ENCODE data around the gene PAX8. TPM values are rescaled to one million over a fixed set of nuclear protein-coding genes. Genes with fewer than 3 reads are reported as not detected.

Gene PAX8
- total and polyA plus RNA-seq, 5 donors from 2014 or later, result 0.24 to 1.8 (median 0.48) TPM; not detected in 1

- ATAC-seq (ENCODE audit: low read depth in 2 of 2) (no peak), DNase-seq (no peak)
- Mint-ChIP-seq H3K27me3 (no peaks in the 10 kb centered on the region), H3K36me3 (peaks cover 16% of the 10 kb centered on the region), H3K4me3 (no peak overlapping the region), H3K9me3 (no peaks in the 10 kb centered on the region), H3K27ac (no peak overlapping the region), H3K4me1 (peaks cover 9 to 24% (median 17%) of the 10 kb centered on the region in 4 donors)
- Histone ChIP-seq H3K4me1 (ENCODE audit: control insufficient read depth, insufficient read depth, low read length, poor library complexity, severe bottlenecking) (peaks cover 9% of the 10 kb centered on the region), H3K27ac (ENCODE audit: insufficient read depth, low read length, poor library complexity, severe bottlenecking) (no peak overlapping the region), H3K4me3 (ENCODE audit: low read depth, low read length) (no peak overlapping the region), H3K9me3 (ENCODE audit: control insufficient read depth in 2 of 2, low read length in 2 of 2) (no peaks in the 10 kb centered on the region), H3K36me3 (ENCODE audit: control insufficient read depth, insufficient read depth, low read length) (peaks cover 52% of the 10 kb centered on the region), H3K27me3 (ENCODE audit: control insufficient read depth, insufficient read depth, low read length) (no peaks in the 10 kb centered on the region)
Observed at GRCh38 chr2:113201496-113202304, 77.0 kb downstream of the PAX8 start.

- H3K4me1 Mint-ChIP-seq, result peaks cover 9 to 29% (median 19%) of the 10 kb centered on the region in 4 donors
- no peaks in the 10 kb centered on the region for H3K27me3 ChIP-seq (ENCODE audit: control insufficient read depth, insufficient read depth, low read length)
- H3K4me3 Mint-ChIP-seq, result no peak overlapping the region
- H3K4me1 ChIP-seq (ENCODE audit: control insufficient read depth, insufficient read depth, low read length, poor library complexity, severe bottlenecking), result peaks cover 9% of the 10 kb centered on the region
- H3K27me3 Mint-ChIP-seq, result no peaks in the 10 kb centered on the region
- ATAC-seq (ENCODE audit: low read depth in 2 of 2), result no peak
- H3K36me3 Mint-ChIP-seq, result peaks cover 24% of the 10 kb centered on the region
- no peak overlapping the region for H3K27ac ChIP-seq (ENCODE audit: insufficient read depth, low read length, poor library complexity, severe bottlenecking)
- H3K36me3 ChIP-seq (ENCODE audit: control insufficient read depth, insufficient read depth, low read length), result peaks cover 60% of the 10 kb centered on the region
- H3K9me3 ChIP-seq (ENCODE audit: control insufficient read depth in 2 of 2, low read length in 2 of 2), result no peaks in the 10 kb centered on the region
- no peak overlapping the region for H3K4me3 ChIP-seq (ENCODE audit: low read depth, low read length)
- no peak for DNase-seq
- H3K9me3 Mint-ChIP-seq, result no peaks in the 10 kb centered on the region
- peak overlapping the region in 2 of 3 donors; percentile 46 to 49 for H3K27ac Mint-ChIP-seq
Observed at GRCh38 chr2:113200736-113201490, 77.8 kb downstream of the PAX8 start.

DNA sequence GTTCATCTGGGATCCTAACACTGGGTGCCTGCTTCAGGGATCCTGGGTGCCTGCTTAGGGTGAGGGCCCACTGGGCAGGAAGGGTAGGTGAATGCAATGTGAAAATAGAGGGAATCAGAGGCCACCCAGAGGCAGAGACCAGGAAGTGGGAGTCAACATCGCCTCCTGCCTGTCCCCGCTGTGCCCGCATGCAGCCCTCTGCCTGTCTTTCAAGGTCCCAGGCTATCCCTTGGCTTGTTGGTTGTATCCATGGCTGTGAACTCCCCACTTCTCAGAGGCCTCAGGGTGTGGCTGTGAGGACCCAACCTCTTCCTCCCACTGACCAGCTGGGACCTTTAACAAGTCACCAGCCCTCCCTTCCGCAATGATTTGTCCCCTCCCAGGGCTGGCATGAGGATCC, 78.5 kb downstream of the PAX8 start:
- peaks cover 9% of the 10 kb centered on the region for H3K4me1 ChIP-seq (ENCODE audit: control insufficient read depth, insufficient read depth, low read length, poor library complexity, severe bottlenecking)
- H3K9me3 Mint-ChIP-seq, result no peaks in the 10 kb centered on the region
- no peak overlapping the region for H3K27ac ChIP-seq (ENCODE audit: insufficient read depth, low read length, poor library complexity, severe bottlenecking)
- no peak for ATAC-seq (ENCODE audit: low read depth in 2 of 2)
- peaks cover 30% of the 10 kb centered on the region for H3K36me3 Mint-ChIP-seq
- H3K27ac Mint-ChIP-seq, result peak overlapping the region in 2 of 3 donors; percentile 59 to 60
- peaks cover 66% of the 10 kb centered on the region for H3K36me3 ChIP-seq (ENCODE audit: control insufficient read depth, insufficient read depth, low read length)
- no peak overlapping the region for H3K4me3 Mint-ChIP-seq
- H3K4me1 Mint-ChIP-seq, result peaks cover 9 to 28% (median 17%) of the 10 kb centered on the region in 4 donors
- DNase-seq, result no peak
- H3K4me3 ChIP-seq (ENCODE audit: low read depth, low read length), result no peak overlapping the region
- H3K27me3 Mint-ChIP-seq, result no peaks in the 10 kb centered on the region
- H3K9me3 ChIP-seq (ENCODE audit: control insufficient read depth in 2 of 2, low read length in 2 of 2), result no peaks in the 10 kb centered on the region
- no peaks in the 10 kb centered on the region for H3K27me3 ChIP-seq (ENCODE audit: control insufficient read depth, insufficient read depth, low read length)

DNA sequence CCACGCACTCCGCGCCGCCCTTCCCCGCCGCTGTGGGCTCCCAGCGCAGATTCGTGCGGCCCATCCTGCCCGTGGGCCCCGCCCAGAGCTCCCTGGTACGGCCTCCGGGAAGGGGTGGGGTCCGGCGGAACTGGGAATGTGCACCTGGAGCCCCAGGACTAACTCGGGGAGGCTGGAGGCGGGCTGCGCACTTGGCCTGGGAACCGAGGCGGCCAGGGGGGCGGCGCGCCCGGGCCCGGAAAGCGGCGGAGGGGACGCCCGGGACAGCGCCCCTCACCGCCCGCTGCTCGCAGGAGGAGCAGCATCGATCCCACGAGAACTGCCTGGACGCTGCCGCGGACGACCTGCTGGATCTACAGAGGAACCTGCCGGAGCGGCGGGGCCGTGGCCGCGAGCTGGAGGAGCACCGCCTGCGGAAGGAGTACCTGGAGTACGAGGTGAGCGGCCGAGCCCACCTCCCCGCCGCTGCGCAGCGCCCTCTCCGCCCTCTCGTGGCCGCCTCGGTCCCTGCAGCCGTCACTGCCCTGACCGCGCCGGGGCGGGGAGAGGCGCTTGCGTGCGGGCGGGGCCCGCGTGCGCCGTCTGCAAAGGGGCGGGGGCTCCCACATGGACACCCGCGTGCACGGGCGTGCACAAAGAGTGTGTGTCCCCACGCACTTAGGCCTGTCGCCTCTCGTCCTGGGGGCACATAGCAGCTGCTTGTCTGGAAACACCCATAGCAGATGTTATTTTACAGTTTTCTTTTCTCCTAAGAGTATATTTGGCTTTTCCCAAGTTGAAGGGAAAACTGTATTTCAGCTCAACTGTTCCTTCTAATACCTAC, 79.7 kb downstream of the PAX8 start:
- peaks cover 38% of the 10 kb centered on the region for H3K36me3 Mint-ChIP-seq
- H3K27me3 Mint-ChIP-seq, result no peaks in the 10 kb centered on the region

DNA sequence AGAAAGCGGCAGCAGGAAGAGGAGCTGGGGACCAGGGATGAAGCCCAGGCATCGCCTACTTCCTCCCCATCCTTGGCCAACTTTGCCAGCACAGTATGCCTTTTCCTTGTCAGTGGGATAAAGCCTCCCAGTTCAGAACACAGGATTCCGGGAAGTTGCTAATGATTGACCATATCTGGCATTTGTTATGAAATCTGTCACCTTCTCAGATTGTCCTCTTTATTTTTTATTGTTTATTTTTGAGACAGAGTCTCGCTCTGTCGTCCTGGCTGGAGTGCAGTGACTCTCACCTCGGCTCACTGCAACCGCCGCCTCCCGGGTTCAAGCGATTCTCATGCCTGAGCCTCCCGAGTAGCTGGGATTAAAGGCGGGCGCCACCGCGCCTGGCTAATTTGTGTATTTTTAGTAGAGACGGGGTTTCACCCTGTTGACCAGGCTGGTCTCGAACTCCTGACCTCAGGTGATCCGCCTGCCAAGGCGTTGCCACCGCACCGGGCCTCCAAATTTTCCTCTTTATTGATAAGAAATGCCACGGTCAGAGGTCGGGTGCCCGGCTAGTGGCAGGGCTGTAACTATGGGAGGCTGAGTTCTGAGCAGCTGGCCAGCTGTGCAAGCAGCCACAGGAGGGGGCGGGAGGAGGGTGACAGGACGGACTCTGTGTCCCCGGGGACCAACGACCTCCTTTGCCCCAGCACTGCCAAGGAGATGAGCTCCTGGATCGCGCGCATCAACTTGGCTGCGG, 80.5 kb downstream of the PAX8 start:
- H3K27ac ChIP-seq (ENCODE audit: insufficient read depth, low read length, poor library complexity, severe bottlenecking), result no peak overlapping the region
- no peak overlapping the region for H3K4me3 ChIP-seq (ENCODE audit: low read depth, low read length)
- H3K9me3 ChIP-seq (ENCODE audit: control insufficient read depth in 2 of 2, low read length in 2 of 2), result no peaks in the 10 kb centered on the region
- peaks cover 44% of the 10 kb centered on the region for H3K36me3 Mint-ChIP-seq
- no peak overlapping the region for H3K4me3 Mint-ChIP-seq
- H3K9me3 Mint-ChIP-seq, result no peaks in the 10 kb centered on the region
- no peaks in the 10 kb centered on the region for H3K27me3 ChIP-seq (ENCODE audit: control insufficient read depth, insufficient read depth, low read length)
- H3K27me3 Mint-ChIP-seq, result no peaks in the 10 kb centered on the region
- no peak for DNase-seq
- H3K27ac Mint-ChIP-seq, result peak overlapping the region; percentile 48 to 71 (median 61)
- peaks cover 84% of the 10 kb centered on the region for H3K36me3 ChIP-seq (ENCODE audit: control insufficient read depth, insufficient read depth, low read length)
- no peaks in the 10 kb centered on the region for H3K4me1 ChIP-seq (ENCODE audit: control insufficient read depth, insufficient read depth, low read length, poor library complexity, severe bottlenecking)
- ATAC-seq (ENCODE audit: low read depth in 2 of 2), result no peak
- peaks cover 5 to 20% (median 11%) of the 10 kb centered on the region in 4 donors for H3K4me1 Mint-ChIP-seq

More for the DNA sequence above, 79.7 kb downstream of the PAX8 start:
- H3K4me3 ChIP-seq (ENCODE audit: low read depth, low read length), result no peak overlapping the region
- Mint-ChIP-seq H3K4me3 (no peak overlapping the region), H3K27ac (no peak overlapping the region), H3K4me1 (peaks cover 8 to 21% (median 14%) of the 10 kb centered on the region in 4 donors), H3K9me3 (no peaks in the 10 kb centered on the region)
- H3K27ac ChIP-seq (ENCODE audit: insufficient read depth, low read length, poor library complexity, severe bottlenecking), result no peak overlapping the region
- peaks cover 1% of the 10 kb centered on the region for H3K4me1 ChIP-seq (ENCODE audit: control insufficient read depth, insufficient read depth, low read length, poor library complexity, severe bottlenecking)
- no peaks in the 10 kb centered on the region for H3K27me3 ChIP-seq (ENCODE audit: control insufficient read depth, insufficient read depth, low read length)
- peaks cover 76% of the 10 kb centered on the region for H3K36me3 ChIP-seq (ENCODE audit: control insufficient read depth, insufficient read depth, low read length)
- no peaks in the 10 kb centered on the region for H3K9me3 ChIP-seq (ENCODE audit: control insufficient read depth in 2 of 2, low read length in 2 of 2)
- peak; percentile 74 to 78 for ATAC-seq (ENCODE audit: low read depth in 2 of 2)
- DNase-seq, result peak; percentile 49 to 66 (median 66)

DNA sequence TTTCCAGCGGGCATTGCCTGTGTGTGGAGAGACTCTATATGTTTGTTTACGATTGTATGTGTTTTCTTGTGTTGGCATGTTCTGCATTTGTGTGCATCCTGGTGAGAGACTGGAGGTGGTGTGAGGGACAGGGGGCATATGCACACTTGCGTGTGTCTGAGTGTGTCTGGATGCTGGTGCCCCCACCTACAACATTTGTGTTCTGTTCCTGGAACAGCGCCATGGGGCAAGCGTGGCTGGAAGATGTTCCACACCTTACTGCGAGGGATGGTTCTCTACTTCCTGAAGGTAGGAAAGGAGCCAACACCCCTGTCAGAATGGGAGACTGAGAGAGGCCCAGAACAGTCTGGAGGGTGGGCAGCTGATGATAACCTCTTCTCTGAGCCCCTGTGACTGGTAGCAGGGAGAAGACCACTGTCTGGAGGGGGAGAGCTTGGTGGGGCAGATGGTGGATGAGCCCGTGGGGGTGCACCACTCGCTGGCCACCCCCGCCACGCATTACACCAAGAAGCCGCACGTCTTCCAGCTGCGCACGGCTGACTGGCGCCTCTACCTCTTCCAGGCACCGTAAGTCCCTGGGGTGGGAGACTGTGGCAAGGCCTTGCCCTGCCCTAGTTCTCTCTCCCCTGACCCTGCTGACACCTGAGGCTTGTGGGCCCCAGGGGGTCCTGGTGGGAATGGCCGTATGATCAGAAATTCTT, 81.2 kb downstream of the PAX8 start:
- Mint-ChIP-seq H3K4me1 (peaks cover 5 to 22% (median 8%) of the 10 kb centered on the region in 4 donors), H3K9me3 (no peaks in the 10 kb centered on the region), H3K27me3 (no peaks in the 10 kb centered on the region), H3K36me3 (peaks cover 44% of the 10 kb centered on the region), H3K4me3 (no peak overlapping the region), H3K27ac (peak overlapping the region in 2 of 3 donors; percentile 61 to 71)
- H3K36me3 ChIP-seq (ENCODE audit: control insufficient read depth, insufficient read depth, low read length), result peaks cover 84% of the 10 kb centered on the region
- no peak for DNase-seq
- H3K9me3 ChIP-seq (ENCODE audit: control insufficient read depth in 2 of 2, low read length in 2 of 2), result no peaks in the 10 kb centered on the region
- H3K27ac ChIP-seq (ENCODE audit: insufficient read depth, low read length, poor library complexity, severe bottlenecking), result no peak overlapping the region
- no peaks in the 10 kb centered on the region for H3K4me1 ChIP-seq (ENCODE audit: control insufficient read depth, insufficient read depth, low read length, poor library complexity, severe bottlenecking)
- H3K27me3 ChIP-seq (ENCODE audit: control insufficient read depth, insufficient read depth, low read length), result no peaks in the 10 kb centered on the region
- ATAC-seq (ENCODE audit: low read depth in 2 of 2), result no peak
- no peak overlapping the region for H3K4me3 ChIP-seq (ENCODE audit: low read depth, low read length)
